Uterus (tissue), 2 donors: ENCODE results near the gene PPP2R1B.

Source experiments
- CTCF ChIP-seq, 4 experiments: fragments of 200-600 bp in 2 of 4; fragments of 450-650 bp in 2 of 4; sonication (generic) in 2 of 4; IDR thresholded peaks; one replicate each; pipeline ENCODE4 v1.5.1; 2016 to 2019; ENCODE audit warnings: antibody characterized with exemption in 4 of 4, mild to moderate bottlenecking in 2 of 4, moderate library complexity in 1 of 4
- POLR2A ChIP-seq, 2 donors: fragments of 450-650 bp; IDR thresholded peaks; one replicate each; pipeline ENCODE4 v1.6.1; 2016; ENCODE audit warnings: antibody characterized with exemption in 2 of 2, mild to moderate bottlenecking in 1 of 2, moderate library complexity in 1 of 2

GRCh38 chr11:111718436-111718835 is 47.8 kb downstream of the PPP2R1B start:
- TF ChIP-seq CTCF (IDR thresholded peaks at IDR 0.05): no peak
- peak in 1 of 2 donors; percentile 15 for TF ChIP-seq POLR2A (IDR thresholded peaks at IDR 0.05)
